ENCODE data around the gene PLXNA4. TPM values are rescaled to one million over a fixed set of nuclear protein-coding genes. Genes with fewer than 3 reads are reported as not detected.

PLXNA4 gene
- total and polyA plus RNA-seq, 9 of the 15 experiments (the other 6 are each of a cell fraction or from before 2014, with no cell fraction given) = under 0.01 to 0.09 TPM; not detected in 7

- DNase-seq (ENCODE audit: extremely low read depth in 1 of 4, low spot score in 3 of 4) (no peak), FAIRE-seq (no peak), ATAC-seq (no peak)
- ChIA-PET POLR2A (interaction anchor here (0.6 to 1.2 kb wide), 2 partner anchors 20 to 25 kb away, joined by 3 to 4 read pairs; no protein-coding TSS in a partner anchor), CTCF (ENCODE audit: low intra/inter-chr PET ratio) (no interaction called here)
- H4K20me1 ChIP-seq (replicated peaks; ENCODE audit: control insufficient read depth, insufficient read depth, low read length) = peaks cover 7% of the 10 kb centered on the region; the same call in 1 of the 2 replicates
- no peak overlapping the region for H2AFZ ChIP-seq (ENCODE audit: low read depth, low read length)
- H3K9me3 ChIP-seq (replicated peaks; ENCODE audit: control insufficient read depth, insufficient read depth, low read depth, low read length) = no peaks in the 10 kb centered on the region
- no peak overlapping the region for H3K9ac ChIP-seq (ENCODE audit: insufficient read depth in 1 of 2, low read depth in 2 of 2, low read length in 2 of 2)
- H3K4me1 ChIP-seq (replicated peaks in 1 of 2; ENCODE audit: control insufficient read depth in 2 of 2, insufficient read depth in 2 of 2, low read length in 2 of 2) = peaks cover 0 to 3% of the 10 kb centered on the region in 2 experiments; a peak in 2 of 5 replicates
- TF ChIP-seq STAT5B (CRISPR knock-in tag; IDR thresholded peaks at IDR 0.05) = no peak
- TF ChIP-seq PYGO2 (tag; IDR thresholded peaks at IDR 0.05) = no peak
- TF ChIP-seq POLR2AphosphoS2 (IDR thresholded peaks at IDR 0.05; ENCODE audit: low read length) = no peak
- no peak for TF ChIP-seq C11orf30 (IDR thresholded peaks at IDR 0.05; ENCODE audit: low read depth)
- no peak for TF ChIP-seq ATF6 (CRISPR knock-in tag; IDR thresholded peaks at IDR 0.05)
- no peak for TF ChIP-seq HDAC1 (IDR thresholded peaks at IDR 0.05)
- no peak for TF ChIP-seq E2F3 (CRISPR knock-in tag; IDR thresholded peaks at IDR 0.05)
- TF ChIP-seq USF1 (CRISPR knock-in tag; IDR thresholded peaks at IDR 0.05) = no peak
- no peak for TF ChIP-seq RAD51 (IDR thresholded peaks at IDR 0.05; ENCODE audit: borderline replicate concordance, low read depth)
- TF ChIP-seq SPI1 (IDR thresholded peaks at IDR 0.05; ENCODE audit: borderline replicate concordance, low read depth, low read length) = no peak
- no peak for TF ChIP-seq TBL1XR1 (IDR thresholded peaks at IDR 0.05; ENCODE audit: low read length in 2 of 2)
- TF ChIP-seq E2F6 (IDR thresholded peaks at IDR 0.05; ENCODE audit: borderline replicate concordance in 1 of 2, extremely low read depth in 1 of 2, insufficient read depth in 1 of 2, insufficient read length in 1 of 2, low read depth in 1 of 2, low read length in 1 of 2, poor library complexity in 1 of 2, severe bottlenecking in 1 of 2) = no peak
- BruUV-seq (replicated peaks) = no TSS peak
- intact Hi-C loops (cut with micrococcal nuclease) = no loop called here
- no peak overlapping the region for H3K4me2 ChIP-seq (ENCODE audit: insufficient read depth, low read length)
- H3K4me3 ChIP-seq = no peak overlapping the region
- WGBS (ENCODE audit: insufficient coverage, low coverage, missing lambda C conversion rate) = 3% methylated on average over 4 of the region's 4 CpGs
- no peaks in the 10 kb centered on the region for H3K36me3 ChIP-seq (ENCODE audit: control insufficient read depth, insufficient read depth, low read length)
- H3K27me3 ChIP-seq (ENCODE audit: control insufficient read depth in 2 of 2, insufficient read depth in 2 of 2, low read length in 2 of 2) = peaks cover 25 to 62% of the 10 kb centered on the region in 2 experiments; a peak in 4 of 5 replicates
- no peak overlapping the region for H3K27ac ChIP-seq (ENCODE audit: extremely low read depth, low read depth, low read length)
- peaks cover 4% of the 10 kb centered on the region for H3K9me1 ChIP-seq (ENCODE audit: control insufficient read depth, insufficient read depth, low read length)
- no peaks in the 10 kb centered on the region for H3K79me2 ChIP-seq (ENCODE audit: control insufficient read depth, insufficient read depth, low read length)
- in situ Hi-C loops (cut with MboI) = no loop called here
Observed at GRCh38 chr7:132490474-132490873, 85.8 kb downstream of the PLXNA4 start.
